ENCODE results near the gene ANKRD24. TPM values are rescaled to one million over a fixed set of nuclear protein-coding genes. Genes with fewer than 3 reads are reported as not detected.
A peak's percentile ranks its signal among the peaks of the same experiment; 100 is the strongest.

Gene ANKRD24
- total and polyA plus RNA-seq, 2 of the 13 experiments (the other 11 are each of a cell fraction or from before 2014, with no cell fraction given), result 0.13 to 0.24 TPM

GRCh38 chr19:4182084-4182810, at the start of gene ANKRD24, which contains the start of gene SIRT6 (continued):
- TF ChIP-seq CENPX (CRISPR knock-in tag; IDR thresholded peaks at IDR 0.05) (no peak), MEF2D (CRISPR knock-in tag; IDR thresholded peaks at IDR 0.05) (peak; percentile 64; the same call in 1 of the 2 replicates), MEIS1 (CRISPR knock-in tag; IDR thresholded peaks at IDR 0.05; ENCODE audit: borderline replicate concordance) (no peak; the same call in 1 of the 2 replicates), PHF5A (CRISPR knock-in tag; IDR thresholded peaks at IDR 0.05; ENCODE audit: low read depth, unreplicated experiment) (peak; percentile 90), ZNF564 (CRISPR knock-in tag; IDR thresholded peaks at IDR 0.05) (0 out of 2 replicates have a peak, but pooled peaks have one; percentile 40), ZNF563 (CRISPR knock-in tag; IDR thresholded peaks at IDR 0.05) (peak; percentile 80), ZNF12 (CRISPR knock-in tag; IDR thresholded peaks at IDR 0.05) (peak; percentile 71), ZNF770 (CRISPR knock-in tag; IDR thresholded peaks at IDR 0.05) (peak; percentile 45; the same call in 1 of the 2 replicates), KAT7 (CRISPR knock-in tag; IDR thresholded peaks at IDR 0.05; ENCODE audit: borderline replicate concordance) (peak; percentile 93), MNT (IDR thresholded peaks at IDR 0.05) (peak; percentile 48; the same call in 1 of the 2 replicates), NCOA2 (CRISPR knock-in tag; IDR thresholded peaks at IDR 0.05) (peak; percentile 64), MBD4 (IDR thresholded peaks at IDR 0.05; ENCODE audit: borderline replicate concordance, low read length) (no peak), GFI1 (CRISPR knock-in tag; IDR thresholded peaks at IDR 0.05; ENCODE audit: borderline replicate concordance) (no peak), DDIT3 (CRISPR knock-in tag; IDR thresholded peaks at IDR 0.05) (no peak), ZNF841 (CRISPR knock-in tag; IDR thresholded peaks at IDR 0.05; ENCODE audit: borderline replicate concordance) (no peak), SP4 (CRISPR knock-in tag; IDR thresholded peaks at IDR 0.05) (peak; percentile 82), ZNF205 (CRISPR knock-in tag; IDR thresholded peaks at IDR 0.05) (peak; percentile 89; the same call in 1 of the 2 replicates), RNF2 (conservative IDR thresholded peaks at IDR 0.05; ENCODE audit: low read depth) (0 out of 2 replicates have a peak, but pooled peaks have one; percentile 56), TAF15 (IDR thresholded peaks at IDR 0.05; ENCODE audit: low read depth, low read length, poor library complexity, severe bottlenecking) (peak; percentile 24), ZNF207 (IDR thresholded peaks at IDR 0.05; ENCODE audit: borderline replicate concordance) (no peak), ZNF556 (CRISPR knock-in tag; IDR thresholded peaks at IDR 0.05; ENCODE audit: borderline replicate concordance) (peak; percentile 65; the same call in 1 of the 2 replicates), MEIS2 (CRISPR knock-in tag; IDR thresholded peaks at IDR 0.05) (0 out of 2 replicates have a peak, but pooled peaks have one; percentile 24), ZMAT3 (CRISPR knock-in tag; conservative IDR thresholded peaks at IDR 0.05) (peak; percentile 18; the same call in 1 of the 2 replicates), ZFP36L1 (CRISPR knock-in tag; IDR thresholded peaks at IDR 0.05) (no peak)
- TF ChIP-seq, protein P1, sequence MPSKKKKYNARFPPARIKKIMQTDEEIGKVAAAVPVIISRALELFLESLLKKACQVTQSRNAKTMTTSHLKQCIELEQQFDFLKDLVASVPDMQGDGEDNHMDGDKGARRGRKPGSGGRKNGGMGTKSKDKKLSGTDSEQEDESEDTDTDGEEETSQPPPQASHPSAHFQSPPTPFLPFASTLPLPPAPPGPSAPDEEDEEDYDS (CRISPR knock-in tag; IDR thresholded peaks at IDR 0.05), result peak; percentile 74
- TF ChIP-seq, protein P2, sequence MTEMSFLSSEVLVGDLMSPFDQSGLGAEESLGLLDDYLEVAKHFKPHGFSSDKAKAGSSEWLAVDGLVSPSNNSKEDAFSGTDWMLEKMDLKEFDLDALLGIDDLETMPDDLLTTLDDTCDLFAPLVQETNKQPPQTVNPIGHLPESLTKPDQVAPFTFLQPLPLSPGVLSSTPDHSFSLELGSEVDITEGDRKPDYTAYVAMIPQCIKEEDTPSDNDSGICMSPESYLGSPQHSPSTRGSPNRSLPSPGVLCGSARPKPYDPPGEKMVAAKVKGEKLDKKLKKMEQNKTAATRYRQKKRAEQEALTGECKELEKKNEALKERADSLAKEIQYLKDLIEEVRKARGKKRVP (CRISPR knock-in tag; IDR thresholded peaks at IDR 0.05), result peak in 1 of 2 experiments; percentile 65; a peak in 2 of 4 replicates
